CD4-positive, alpha-beta T cell treated with Interleukin-4 for 1 hour (primary cell): ENCODE measurements around the gene MORC2.

ENCODE experiments used
- DNase-seq, 2 donors: peaks; one replicate each; pipeline ENCODE4 v3.0.0-alpha.2; 2020 to 2022

The MORC2 gene

GRCh38 chr22:30884211-30885000 lies 84.2 kb downstream of the MORC2 start:
- no peak for DNase-seq

- no peak for DNase-seq
These were observed 84.9 kb downstream of the MORC2 start for GRCh38 chr22:30883586-30884145.

GRCh38 chr22:30882974-30883533 lies 85.5 kb downstream of the MORC2 start:
- DNase-seq = no peak

GRCh38 chr22:30882184-30882717 lies 86.3 kb downstream of the MORC2 start:
- no peak for DNase-seq

GRCh38 chr22:30881361-30882183 lies 87.0 kb downstream of the MORC2 start:
- DNase-seq = no peak

- no peak for DNase-seq
These were observed 87.7 kb downstream of the MORC2 start for GRCh38 chr22:30880847-30881246.

GRCh38 chr22:30880181-30880601 lies 88.4 kb downstream of the MORC2 start:
- no peak for DNase-seq

GRCh38 chr22:30879415-30879797 lies 89.2 kb downstream of the MORC2 start:
- no peak for DNase-seq

- DNase-seq = no peak
These were observed 89.8 kb downstream of the MORC2 start for GRCh38 chr22:30878516-30879414.

GRCh38 chr22:30877662-30878515 lies 90.7 kb downstream of the MORC2 start:
- DNase-seq = no peak

GRCh38 chr22:30876915-30877553 lies 91.5 kb downstream of the MORC2 start:
- no peak for DNase-seq

GRCh38 chr22:30876221-30876751 lies 92.3 kb downstream of the MORC2 start:
- no peak for DNase-seq

- no peak for DNase-seq
These were observed 92.9 kb downstream of the MORC2 start for GRCh38 chr22:30875481-30876215.
